Measurements from ENCODE around the gene PVRIG.

GRCh38 chr7:100200693-100201092 lies 19.1 kb upstream of the PVRIG start:
- TF ChIP-seq CTCF (IDR thresholded peaks at IDR 0.05): no peak
- no peak for TF ChIP-seq POLR2A (IDR thresholded peaks at IDR 0.05)

All from testis (tissue), 2 donors.